ENCODE data around the gene SNX5. TPM values are rescaled to one million over a fixed set of nuclear protein-coding genes. Genes with fewer than 3 reads are reported as not detected.

Gene SNX5
- total and polyA plus RNA-seq, 2 of the 13 experiments (the other 11 are each of a cell fraction or from before 2014, with no cell fraction given): 664 to 1,040 TPM

- TF ChIP-seq ARID2 (CRISPR knock-in tag; IDR thresholded peaks at IDR 0.05; ENCODE audit: borderline replicate concordance) (no peak), MYNN (CRISPR knock-in tag; IDR thresholded peaks at IDR 0.05; ENCODE audit: low read depth) (no peak), ZNF441 (CRISPR knock-in tag; IDR thresholded peaks at IDR 0.05; ENCODE audit: borderline replicate concordance) (no peak)
Observed at GRCh38 chr20:17910828-17911294, 57.7 kb downstream of the SNX5 start (continued).

GRCh38 chr20:17909869-17910321, 58.7 kb downstream of the SNX5 start:
- intact Hi-C loops (cut with micrococcal nuclease; ENCODE audit: unreplicated experiment) (no loop called here), in situ Hi-C loops (cut with HindIII; ENCODE audit: extremely low pct_ligation_motif_present, low pct_unique_long_range_greater_than_20kb) (no loop called here)
- Histone ChIP-seq H3K27ac (ENCODE audit: extremely low read length, insufficient read depth, low read length) (no peak overlapping the region), H3K9me3 (ENCODE audit: low read length) (no peaks in the 10 kb centered on the region), H2AFZ (ENCODE audit: low read length) (no peak overlapping the region), H3K4me3 (replicated peaks in 1 of 3; ENCODE audit: insufficient read depth in 1 of 3, low read depth in 2 of 3, low read length in 3 of 3) (no peak overlapping the region), H3K9ac (ENCODE audit: insufficient read depth, low read depth, low read length) (no peak overlapping the region), H3K27me3 (ENCODE audit: control insufficient read depth in 1 of 2, insufficient read depth in 2 of 2, low read length in 2 of 2) (peaks cover 4 to 30% of the 10 kb centered on the region in 2 experiments; a peak in 4 of 5 replicates), H3K4me1 (ENCODE audit: insufficient read depth, low read length) (peaks cover 13% of the 10 kb centered on the region; the same call in 1 of the 2 replicates), H3K79me2 (ENCODE audit: insufficient read depth, low read length) (no peaks in the 10 kb centered on the region), H4K20me1 (ENCODE audit: insufficient read depth, low read length) (no peaks in the 10 kb centered on the region), H3K36me3 (replicated peaks in 1 of 2; ENCODE audit: control insufficient read depth in 1 of 2, insufficient read depth in 2 of 2, low read length in 2 of 2) (no peaks in the 10 kb centered on the region), H3K4me2 (ENCODE audit: low read depth, low read length) (no peak overlapping the region)
- POLR2A ChIA-PET: interaction anchor here (1.6 kb wide), 1 partner anchor 227 kb away, joined by 5 read pairs; the partner anchor contains the start of gene RRBP1
- no TSS peak for BruUV-seq (replicated peaks)
- CTCF ChIA-PET (ENCODE audit: low intra/inter-chr PET ratio, low total read pairs): no interaction called here
- WGBS (ENCODE audit: low lambda C conversion rate): 1% methylated on average over 4 of the region's 4 CpGs
- FAIRE-seq (no peak), ATAC-seq (peak; percentile 32; the same call in 2 of the 3 replicates), DNase-seq (ENCODE audit: low spot score) (no peak)
- TF ChIP-seq HOXD1 (CRISPR knock-in tag; IDR thresholded peaks at IDR 0.05) (no peak), ZNF546 (CRISPR knock-in tag; conservative IDR thresholded peaks at IDR 0.05) (no peak), ATF2 (CRISPR knock-in tag; IDR thresholded peaks at IDR 0.05) (no peak), ISL2 (CRISPR knock-in tag; IDR thresholded peaks at IDR 0.05) (no peak), ARHGAP35 (CRISPR knock-in tag; IDR thresholded peaks at IDR 0.05; ENCODE audit: borderline replicate concordance) (no peak), ZNF781 (CRISPR knock-in tag; IDR thresholded peaks at IDR 0.05; ENCODE audit: borderline replicate concordance, not compliant biosample characterization) (no peak), GLMP (CRISPR knock-in tag; IDR thresholded peaks at IDR 0.05; ENCODE audit: borderline replicate concordance) (no peak), SP140L (CRISPR knock-in tag; IDR thresholded peaks at IDR 0.05; ENCODE audit: borderline replicate concordance) (no peak), GATAD2A (CRISPR knock-in tag; IDR thresholded peaks at IDR 0.05) (no peak), NCOA2 (CRISPR knock-in tag; IDR thresholded peaks at IDR 0.05) (no peak), EEA1 (CRISPR knock-in tag; IDR thresholded peaks at IDR 0.05; ENCODE audit: borderline replicate concordance) (no peak)
